ENCODE results near the gene NPNT. TPM values are rescaled to one million over a fixed set of nuclear protein-coding genes. Genes with fewer than 3 reads are reported as not detected.

Gene NPNT
- total and polyA plus RNA-seq, 12 donors, result 1.7 to 32.6 (median 4.3) TPM

- DNase-seq (no peak), ATAC-seq (no peak)
- Histone ChIP-seq H3K27me3 (no peaks in the 10 kb centered on the region), H3K4me3 (no peak overlapping the region), H3K9me3 (no peaks in the 10 kb centered on the region), H3K4me1 (peaks cover 0 to 32% (median 18%) of the 10 kb centered on the region in 9 donors), H3K27ac (no peak overlapping the region), H3K36me3 (no peaks in the 10 kb centered on the region)
- 59 to 66% methylated on average over 6 of the region's 6 CpGs for WGBS, 2 donors
- no peak for TF ChIP-seq CTCF (IDR thresholded peaks at IDR 0.05)
- intact Hi-C loops (cut with DNase I), result no loop called here
Measured at GRCh38 chr4:105965183-105965800, 70.0 kb downstream of the NPNT start.

- TF ChIP-seq CTCF (IDR thresholded peaks at IDR 0.05), result no peak
- no peak overlapping the region for H3K27ac ChIP-seq
- no peaks in the 10 kb centered on the region for H3K36me3 ChIP-seq
- H3K4me3 ChIP-seq, result no peak overlapping the region
- no peak for ATAC-seq
- no peak for DNase-seq
- no peaks in the 10 kb centered on the region for H3K27me3 ChIP-seq
- intact Hi-C loops (cut with DNase I), result no loop called here
- H3K9me3 ChIP-seq, result no peaks in the 10 kb centered on the region
- H3K4me1 ChIP-seq, result peaks cover 0 to 32% (median 18%) of the 10 kb centered on the region in 9 donors
Measured at GRCh38 chr4:105966051-105966450, 70.8 kb downstream of the NPNT start.

- no peak for TF ChIP-seq CTCF (IDR thresholded peaks at IDR 0.05)
- no peak overlapping the region for H3K27ac ChIP-seq
- DNase-seq, result peak in 1 of 2 donors; percentile 9
Measured at GRCh38 chr4:105967058-105967658, 71.9 kb downstream of the NPNT start.

GRCh38 chr4:105969575-105969974, 74.3 kb downstream of the NPNT start:
- DNase-seq (no peak), ATAC-seq (no peak)
- no peaks in the 10 kb centered on the region for H3K9me3 ChIP-seq
- intact Hi-C loops (cut with DNase I), result no loop called here
- H3K4me3 ChIP-seq, result no peak overlapping the region
- no peak for TF ChIP-seq CTCF (IDR thresholded peaks at IDR 0.05)
- no peaks in the 10 kb centered on the region for H3K27me3 ChIP-seq
- no peak overlapping the region for H3K27ac ChIP-seq
- WGBS, 2 donors, result 65 to 70% methylated on average over 2 of the region's 2 CpGs
- no peaks in the 10 kb centered on the region for H3K36me3 ChIP-seq
- H3K4me1 ChIP-seq, result peaks cover 0 to 32% (median 15%) of the 10 kb centered on the region in 9 donors

More at GRCh38 chr4:105967058-105967658, 71.9 kb downstream of the NPNT start:
- Histone ChIP-seq H3K27me3 (no peaks in the 10 kb centered on the region), H3K36me3 (no peaks in the 10 kb centered on the region), H3K4me3 (peak overlapping the region in 4 of 10 donors; percentile 8 to 31 (median 20)), H3K4me1 (peaks cover 0 to 32% (median 18%) of the 10 kb centered on the region in 9 donors), H3K9me3 (no peaks in the 10 kb centered on the region)
- intact Hi-C loops (cut with DNase I), result no loop called here
- WGBS, 2 donors, result 23 to 32% methylated on average over 10 of the region's 10 CpGs
- peak in 5 of 8 donors; percentile 39 to 57 (median 47) for ATAC-seq
